ENCODE results near the gene SPAG16. TPM values are rescaled to one million over a fixed set of nuclear protein-coding genes. Genes with fewer than 3 reads are reported as not detected.
A peak's percentile ranks its signal among the peaks of the same experiment; 100 is the strongest.

Gene SPAG16
- total and polyA plus RNA-seq, 2 donors (not counting 1 experiment from before 2014, with no cell fraction given): 24.1 to 36.8 TPM

- Histone ChIP-seq H3K4me1 (ENCODE audit: control insufficient read depth, extremely low read depth, insufficient read depth, low read length) (no peaks in the 10 kb centered on the region), H3K4me2 (ENCODE audit: extremely low read depth, insufficient read depth, low read length) (no peak overlapping the region), H3K4me3 (replicated peaks in 1 of 4; ENCODE audit: control extremely low read depth in 1 of 4, insufficient read depth in 1 of 4, low read depth in 3 of 4, low read length in 4 of 4) (no peak overlapping the region), H2AFZ (ENCODE audit: low read length) (no peak overlapping the region), H3K9ac (ENCODE audit: insufficient read depth, low read length) (no peak overlapping the region), H3K36me3 (ENCODE audit: control insufficient read depth, insufficient read depth, low read length) (no peaks in the 10 kb centered on the region), H3K27ac (ENCODE audit: insufficient read depth, low read length) (no peak overlapping the region), H3K79me2 (ENCODE audit: control insufficient read depth, insufficient read depth, low read length) (no peaks in the 10 kb centered on the region), H3K9me3 (ENCODE audit: control insufficient read depth, insufficient read depth, low read depth, low read length) (no peaks in the 10 kb centered on the region), H4K20me1 (ENCODE audit: control insufficient read depth, extremely low read depth, insufficient read depth, low read length) (no peaks in the 10 kb centered on the region), H3K27me3 (ENCODE audit: control insufficient read depth, insufficient read depth, low read length) (no peaks in the 10 kb centered on the region)
- no peak for DNase-seq (ENCODE audit: low read depth in 2 of 2)
- TF ChIP-seq EZH2 (IDR thresholded peaks at IDR 0.05; ENCODE audit: low read length, missing control alignments) (no peak), CTCF (conservative IDR thresholded peaks at IDR 0.05 in 1 of 2, IDR thresholded peaks at IDR 0.05 in 1 of 2; ENCODE audit: low read depth in 1 of 2, low read length in 2 of 2) (no peak)
These were observed 845.9 kb downstream of the SPAG16 start for GRCh38 chr2:214130114-214130513.

- H3K36me3 ChIP-seq (ENCODE audit: control insufficient read depth, insufficient read depth, low read length): no peaks in the 10 kb centered on the region
- H3K9ac ChIP-seq (ENCODE audit: insufficient read depth, low read length): no peak overlapping the region
- H3K27me3 ChIP-seq (ENCODE audit: control insufficient read depth, insufficient read depth, low read length): no peaks in the 10 kb centered on the region
- peak in 1 of 2 donors; percentile 13 for DNase-seq (ENCODE audit: low read depth in 2 of 2)
- H2AFZ ChIP-seq (ENCODE audit: low read length): no peak overlapping the region
- no peaks in the 10 kb centered on the region for H3K9me3 ChIP-seq (ENCODE audit: control insufficient read depth, insufficient read depth, low read depth, low read length)
- H3K79me2 ChIP-seq (ENCODE audit: control insufficient read depth, insufficient read depth, low read length): no peaks in the 10 kb centered on the region
- H3K27ac ChIP-seq (ENCODE audit: insufficient read depth, low read length): no peak overlapping the region
- H4K20me1 ChIP-seq (ENCODE audit: control insufficient read depth, extremely low read depth, insufficient read depth, low read length): no peaks in the 10 kb centered on the region
- TF ChIP-seq EZH2 (IDR thresholded peaks at IDR 0.05; ENCODE audit: low read length, missing control alignments): no peak
- TF ChIP-seq CTCF (conservative IDR thresholded peaks at IDR 0.05 in 1 of 2, IDR thresholded peaks at IDR 0.05 in 1 of 2; ENCODE audit: low read depth in 1 of 2, low read length in 2 of 2): no peak
- H3K4me2 ChIP-seq (ENCODE audit: extremely low read depth, insufficient read depth, low read length): no peak overlapping the region
- no peak overlapping the region for H3K4me3 ChIP-seq (replicated peaks in 1 of 4; ENCODE audit: control extremely low read depth in 1 of 4, insufficient read depth in 1 of 4, low read depth in 3 of 4, low read length in 4 of 4)
- H3K4me1 ChIP-seq (ENCODE audit: control insufficient read depth, extremely low read depth, insufficient read depth, low read length): no peaks in the 10 kb centered on the region
These were observed 851.7 kb downstream of the SPAG16 start for GRCh38 chr2:214135966-214136365.

- no peaks in the 10 kb centered on the region for H3K9me3 ChIP-seq (ENCODE audit: control insufficient read depth, insufficient read depth, low read depth, low read length)
- H3K79me2 ChIP-seq (ENCODE audit: control insufficient read depth, insufficient read depth, low read length): no peaks in the 10 kb centered on the region
- no peak overlapping the region for H2AFZ ChIP-seq (ENCODE audit: low read length)
- no peaks in the 10 kb centered on the region for H3K4me1 ChIP-seq (ENCODE audit: control insufficient read depth, extremely low read depth, insufficient read depth, low read length)
- H3K4me3 ChIP-seq (replicated peaks in 1 of 4; ENCODE audit: control extremely low read depth in 1 of 4, insufficient read depth in 1 of 4, low read depth in 3 of 4, low read length in 4 of 4): no peak overlapping the region
- no peak overlapping the region for H3K27ac ChIP-seq (ENCODE audit: insufficient read depth, low read length)
- H3K4me2 ChIP-seq (ENCODE audit: extremely low read depth, insufficient read depth, low read length): no peak overlapping the region
- peak in 1 of 2 donors; percentile 28 for DNase-seq (ENCODE audit: low read depth in 2 of 2)
- no peak overlapping the region for H3K9ac ChIP-seq (ENCODE audit: insufficient read depth, low read length)
- TF ChIP-seq CTCF (conservative IDR thresholded peaks at IDR 0.05 in 1 of 2, IDR thresholded peaks at IDR 0.05 in 1 of 2; ENCODE audit: low read depth in 1 of 2, low read length in 2 of 2) (no peak), EZH2 (IDR thresholded peaks at IDR 0.05; ENCODE audit: low read length, missing control alignments) (no peak)
- no peaks in the 10 kb centered on the region for H3K36me3 ChIP-seq (ENCODE audit: control insufficient read depth, insufficient read depth, low read length)
- H4K20me1 ChIP-seq (ENCODE audit: control insufficient read depth, extremely low read depth, insufficient read depth, low read length): no peaks in the 10 kb centered on the region
- H3K27me3 ChIP-seq (ENCODE audit: control insufficient read depth, insufficient read depth, low read length): no peaks in the 10 kb centered on the region
These were observed 854.5 kb downstream of the SPAG16 start for GRCh38 chr2:214138779-214139178.

All from fibroblast of lung (primary cell).